NB4 (cell line): ENCODE results near the gene CENATAC.

Experiments used
- MYC ChIP-seq: IDR thresholded peaks from 2 replicates; pipeline ENCODE4 v1.6.1; 2011; ENCODE audit warnings: low read depth, low read length
- POLR2A ChIP-seq: IDR thresholded peaks from 2 replicates; pipeline ENCODE4 v1.6.1; 2011; ENCODE audit warnings: mild to moderate bottlenecking; ENCODE audit not compliant: insufficient read length; ENCODE audit errors: extremely low read depth
- TF ChIP-seq, protein P1 (sequence below): IDR thresholded peaks from one replicate; pipeline ENCODE4 v1.5.1; 2012; ENCODE audit warnings: low read depth, low read length
- TF ChIP-seq, protein P2 (sequence below): IDR thresholded peaks from 2 replicates; pipeline ENCODE4 v1.6.1; 2011; ENCODE audit warnings: low read depth, low read length

DNA sequence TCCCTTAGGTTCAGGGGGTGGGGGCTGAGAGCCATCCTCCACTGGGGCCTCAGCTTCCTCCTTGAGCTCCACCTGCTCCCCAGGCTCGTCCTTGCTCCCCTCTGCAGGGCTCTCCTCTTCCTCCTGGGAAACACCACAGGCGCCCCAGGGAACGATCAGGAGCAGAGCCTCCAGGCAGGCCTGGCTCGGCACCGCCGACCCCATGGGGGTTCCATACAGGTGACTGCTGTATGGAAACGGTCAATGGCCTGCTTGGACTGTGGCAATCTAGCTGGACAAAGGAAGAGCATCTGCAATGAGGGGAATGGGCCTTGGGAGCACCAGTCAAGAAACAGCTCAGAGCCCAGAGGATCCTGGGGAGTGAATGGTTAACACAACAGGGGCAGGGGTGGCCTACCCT, 51.1 kb downstream of the CENATAC start:
- no peak for TF ChIP-seq POLR2A
- TF ChIP-seq, protein P1, sequence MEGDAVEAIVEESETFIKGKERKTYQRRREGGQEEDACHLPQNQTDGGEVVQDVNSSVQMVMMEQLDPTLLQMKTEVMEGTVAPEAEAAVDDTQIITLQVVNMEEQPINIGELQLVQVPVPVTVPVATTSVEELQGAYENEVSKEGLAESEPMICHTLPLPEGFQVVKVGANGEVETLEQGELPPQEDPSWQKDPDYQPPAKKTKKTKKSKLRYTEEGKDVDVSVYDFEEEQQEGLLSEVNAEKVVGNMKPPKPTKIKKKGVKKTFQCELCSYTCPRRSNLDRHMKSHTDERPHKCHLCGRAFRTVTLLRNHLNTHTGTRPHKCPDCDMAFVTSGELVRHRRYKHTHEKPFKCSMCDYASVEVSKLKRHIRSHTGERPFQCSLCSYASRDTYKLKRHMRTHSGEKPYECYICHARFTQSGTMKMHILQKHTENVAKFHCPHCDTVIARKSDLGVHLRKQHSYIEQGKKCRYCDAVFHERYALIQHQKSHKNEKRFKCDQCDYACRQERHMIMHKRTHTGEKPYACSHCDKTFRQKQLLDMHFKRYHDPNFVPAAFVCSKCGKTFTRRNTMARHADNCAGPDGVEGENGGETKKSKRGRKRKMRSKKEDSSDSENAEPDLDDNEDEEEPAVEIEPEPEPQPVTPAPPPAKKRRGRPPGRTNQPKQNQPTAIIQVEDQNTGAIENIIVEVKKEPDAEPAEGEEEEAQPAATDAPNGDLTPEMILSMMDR, result no peak
- TF ChIP-seq MYC, result no peak
- TF ChIP-seq, protein P2, sequence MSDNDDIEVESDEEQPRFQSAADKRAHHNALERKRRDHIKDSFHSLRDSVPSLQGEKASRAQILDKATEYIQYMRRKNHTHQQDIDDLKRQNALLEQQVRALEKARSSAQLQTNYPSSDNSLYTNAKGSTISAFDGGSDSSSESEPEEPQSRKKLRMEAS, result no peak
